Renal cortex interstitium (tissue), 11 donors: ENCODE data around the gene TMEM33. TPM values are rescaled to one million over a fixed set of nuclear protein-coding genes. Genes with fewer than 3 reads are reported as not detected.

ENCODE experiments used
- DNase-seq, 11 donors: peaks; one replicate each; pipeline ENCODE4 v3.0.0-alpha.2; 2013; ENCODE audit warnings: low read depth in 9 of 11, low spot score in 4 of 11; ENCODE audit errors: extremely low read depth in 1 of 11
- polyA plus RNA-seq, 3 donors: library from polyadenylated mRNA; unstranded; fragments of 120-200 nt; gene quantifications; one replicate each; pipeline ENCODE4 v1.2.1, GENCODE V29; 2013; ENCODE audit not compliant: insufficient read length in 3 of 3

The TMEM33 gene
- polyA plus RNA-seq, 3 donors = 43.5 to 48.6 (median 44.7) TPM

GRCh38 chr4:41930139-41930831, 4.9 kb upstream of the TMEM33 start:
- DNase-seq = no peak

- DNase-seq = no peak
Observed at GRCh38 chr4:41932988-41933387, 2.2 kb upstream of the TMEM33 start.

GRCh38 chr4:41933997-41934503, 1.2 kb upstream of the TMEM33 start:
- DNase-seq = no peak

GRCh38 chr4:41934514-41934900, 722 bp upstream of the TMEM33 start:
- DNase-seq = no peak

GRCh38 chr4:41935652-41936021, 408 bp downstream of the TMEM33 start:
- DNase-seq = peak in 1 of 11 donors; percentile 9

- no peak for DNase-seq
Observed at GRCh38 chr4:41939016-41939626, 3.9 kb downstream of the TMEM33 start.

GRCh38 chr4:41940834-41941233, 5.6 kb downstream of the TMEM33 start:
- DNase-seq = no peak

GRCh38 chr4:41943506-41943905, 8.3 kb downstream of the TMEM33 start:
- DNase-seq = no peak

- no peak for DNase-seq
Observed at GRCh38 chr4:41944089-41944488, 8.9 kb downstream of the TMEM33 start.

- no peak for DNase-seq
Observed at GRCh38 chr4:41949531-41949930, 14.3 kb downstream of the TMEM33 start.

- peak in 2 of 11 donors; percentile 17 to 27 for DNase-seq
Observed at GRCh38 chr4:41957634-41958033, 22.4 kb downstream of the TMEM33 start.

- peak in 2 of 11 donors; percentile 4 to 8 for DNase-seq
Observed at GRCh38 chr4:41963105-41963504, 27.9 kb downstream of the TMEM33 start.

- no peak for DNase-seq
Observed at GRCh38 chr4:41964401-41964800, 29.2 kb downstream of the TMEM33 start.

- DNase-seq = no peak
Observed at GRCh38 chr4:41967392-41967791, 32.2 kb downstream of the TMEM33 start.

GRCh38 chr4:41969671-41970070, 34.4 kb downstream of the TMEM33 start:
- DNase-seq = no peak

GRCh38 chr4:41975341-41975740, 40.1 kb downstream of the TMEM33 start:
- DNase-seq = no peak

GRCh38 chr4:41976775-41977516, 41.7 kb downstream of the TMEM33 start:
- peak in 1 of 11 donors; percentile 1 for DNase-seq

GRCh38 chr4:41977709-41978108, 42.5 kb downstream of the TMEM33 start:
- DNase-seq = no peak

- no peak for DNase-seq
Observed at GRCh38 chr4:41981456-41981855, 46.2 kb downstream of the TMEM33 start, which contains the start of gene DCAF4L1. TSS of gene DCAF4L1 (plus strand) at chr4:41981756. CDS start at chr4:41981793, 37 bp downstream.

GRCh38 chr4:41982716-41983115, 47.5 kb downstream of the TMEM33 start:
- DNase-seq = no peak
